Stomach (tissue), 9 donors: ENCODE results near the gene BPI. TPM values are rescaled to one million over a fixed set of nuclear protein-coding genes. Genes with fewer than 3 reads are reported as not detected.

Source experiments
- DNase-seq, 2 donors: peaks; one replicate each; pipeline versions ENCODE4 v3.0.0 to v3.0.0-alpha.2; 2013 to 2019
- H3K27ac ChIP-seq, 5 donors: fragments of 200-600 bp in 4 of 5; sonication (generic) in 4 of 5; one replicate each; pipeline ENCODE4 v1.5.1; 2013 to 2019; ENCODE audit warnings: mild to moderate bottlenecking in 1 of 5, moderate library complexity in 1 of 5
- H3K27me3 ChIP-seq, 3 donors: fragments of 200-600 bp; sonication (generic); one replicate each; pipeline ENCODE4 v1.5.1; 2017 to 2019; ENCODE audit warnings: mixed run types in 1 of 3
- H3K36me3 ChIP-seq, 4 donors: fragments of 200-600 bp; sonication (generic); 1 replicate in 3 of 4; 2 replicates in 1 of 4; pipeline ENCODE4 v1.5.1; 2016 to 2019
- H3K4me1 ChIP-seq, 4 donors: fragments of 200-600 bp; sonication (generic); one replicate each; pipeline ENCODE4 v1.5.1; 2016 to 2019
- H3K4me3 ChIP-seq, 4 donors: fragments of 200-600 bp; sonication (generic) in 3 of 4; one replicate each; pipeline ENCODE4 v1.5.1; 2016 to 2019; ENCODE audit warnings: mild to moderate bottlenecking in 1 of 4
- H3K9me3 ChIP-seq, 4 donors: fragments of 200-600 bp; sonication (generic); one replicate each; pipeline ENCODE4 v1.5.1; 2016 to 2019
- EP300 ChIP-seq: sonication (generic); formaldehyde crosslinking; IDR thresholded peaks from one replicate; pipeline ENCODE4 v1.6.1; 2017; ENCODE audit warnings: antibody characterized with exemption
- POLR2A ChIP-seq, 4 donors: fragments of 450-650 bp; IDR thresholded peaks; one replicate each; pipeline ENCODE4 v1.6.1; 2016; ENCODE audit warnings: antibody characterized with exemption in 4 of 4, control low read depth in 2 of 4, mild to moderate bottlenecking in 1 of 4, moderate library complexity in 1 of 4
- POLR2AphosphoS5 ChIP-seq, 3 donors: sonication (generic); formaldehyde crosslinking; IDR thresholded peaks; one replicate each; pipeline ENCODE4 v1.6.1; 2016; ENCODE audit warnings: antibody characterized with exemption in 3 of 3
- WGBS, 5 donors: extraction: QIAGEN DNeasy Blood & Tissue Kit in 3 of 5; methylation state at CpG; one replicate each; pipeline versions ENCODE4 v1.1.5 to v1.1.7; 2013 to 2018; 5-methylcytosine and 5-hydroxymethylcytosine counted together
- intact Hi-C: fragments of 100-400 bp; cut with DNase I; formaldehyde crosslinking; loops from one replicate; pipeline ENCODE4 v1.15.1; 2023; ENCODE audit warnings: low total_unique reads
- polyA plus RNA-seq, 3 donors: library from polyadenylated mRNA; stranded (reverse); fragments of 200-250 nt; gene quantifications; one replicate each; pipeline ENCODE4 v1.2.3, GENCODE V29; 2013
- total RNA-seq, 5 donors: library from RNA; depleted of rRNA; stranded (reverse); fragments of >200 nt; gene quantifications; one replicate each; pipeline versions ENCODE4 v1.1.0 to v1.2.3, GENCODE V29; 2014 to 2016
- TF ChIP-seq, protein P1 (sequence below), 7 experiments: fragments of 450-650 bp in 4 of 7; fragments of 200-600 bp in 3 of 7; sonication (generic) in 3 of 7; IDR thresholded peaks; one replicate each; pipeline ENCODE4 v1.5.1; 2016 to 2019; ENCODE audit warnings: antibody characterized with exemption in 7 of 7, control low read depth in 2 of 7, mild to moderate bottlenecking in 1 of 7
- donor health status: healthy with polysubstance abuse.
- donor health status: Bipolar disorder and iron deficiency.
- donor health status: healthy.

BPI gene
- total and polyA plus RNA-seq, 8 donors: 0.13 to 4.8 (median 0.86) TPM; not detected in 4

- WGBS, 5 donors: 28 to 44% (median 40%) methylated on average over 7 of the region's 7 CpGs
- Histone ChIP-seq H3K36me3 (no peaks in the 10 kb centered on the region), H3K27me3 (no peaks in the 10 kb centered on the region), H3K4me3 (no peak overlapping the region), H3K27ac (no peak overlapping the region), H3K9me3 (no peaks in the 10 kb centered on the region), H3K4me1 (no peaks in the 10 kb centered on the region)
- TF ChIP-seq POLR2A (IDR thresholded peaks at IDR 0.05): no peak
- no peak for TF ChIP-seq EP300
- TF ChIP-seq POLR2AphosphoS5 (IDR thresholded peaks at IDR 0.05): no peak
- TF ChIP-seq, protein P1, sequence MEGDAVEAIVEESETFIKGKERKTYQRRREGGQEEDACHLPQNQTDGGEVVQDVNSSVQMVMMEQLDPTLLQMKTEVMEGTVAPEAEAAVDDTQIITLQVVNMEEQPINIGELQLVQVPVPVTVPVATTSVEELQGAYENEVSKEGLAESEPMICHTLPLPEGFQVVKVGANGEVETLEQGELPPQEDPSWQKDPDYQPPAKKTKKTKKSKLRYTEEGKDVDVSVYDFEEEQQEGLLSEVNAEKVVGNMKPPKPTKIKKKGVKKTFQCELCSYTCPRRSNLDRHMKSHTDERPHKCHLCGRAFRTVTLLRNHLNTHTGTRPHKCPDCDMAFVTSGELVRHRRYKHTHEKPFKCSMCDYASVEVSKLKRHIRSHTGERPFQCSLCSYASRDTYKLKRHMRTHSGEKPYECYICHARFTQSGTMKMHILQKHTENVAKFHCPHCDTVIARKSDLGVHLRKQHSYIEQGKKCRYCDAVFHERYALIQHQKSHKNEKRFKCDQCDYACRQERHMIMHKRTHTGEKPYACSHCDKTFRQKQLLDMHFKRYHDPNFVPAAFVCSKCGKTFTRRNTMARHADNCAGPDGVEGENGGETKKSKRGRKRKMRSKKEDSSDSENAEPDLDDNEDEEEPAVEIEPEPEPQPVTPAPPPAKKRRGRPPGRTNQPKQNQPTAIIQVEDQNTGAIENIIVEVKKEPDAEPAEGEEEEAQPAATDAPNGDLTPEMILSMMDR (IDR thresholded peaks at IDR 0.05): no peak
- intact Hi-C loops: no loop called here
- peak in 1 of 2 donors; percentile 28 for DNase-seq
These were observed 49.4 kb downstream of the BPI start for GRCh38 chr20:38353316-38353715.

DNA sequence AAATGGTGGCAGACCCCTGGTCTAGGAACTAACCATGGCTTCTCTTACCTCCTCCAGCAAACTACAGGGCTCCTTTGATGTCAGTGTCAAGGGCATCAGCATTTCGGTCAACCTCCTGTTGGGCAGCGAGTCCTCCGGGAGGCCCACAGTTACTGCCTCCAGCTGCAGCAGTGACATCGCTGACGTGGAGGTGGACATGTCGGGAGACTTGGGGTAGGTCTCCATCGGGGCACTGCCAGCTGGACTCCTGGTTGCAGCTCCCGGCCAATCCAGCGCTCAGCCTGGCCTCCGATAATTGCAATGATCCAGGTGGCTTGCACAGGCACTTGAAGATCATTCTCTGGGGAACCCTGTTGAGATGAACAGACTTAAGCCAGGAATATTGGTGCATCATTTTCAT is 50.3 kb downstream of the BPI start:
- no peak overlapping the region for H3K4me3 ChIP-seq

DNA sequence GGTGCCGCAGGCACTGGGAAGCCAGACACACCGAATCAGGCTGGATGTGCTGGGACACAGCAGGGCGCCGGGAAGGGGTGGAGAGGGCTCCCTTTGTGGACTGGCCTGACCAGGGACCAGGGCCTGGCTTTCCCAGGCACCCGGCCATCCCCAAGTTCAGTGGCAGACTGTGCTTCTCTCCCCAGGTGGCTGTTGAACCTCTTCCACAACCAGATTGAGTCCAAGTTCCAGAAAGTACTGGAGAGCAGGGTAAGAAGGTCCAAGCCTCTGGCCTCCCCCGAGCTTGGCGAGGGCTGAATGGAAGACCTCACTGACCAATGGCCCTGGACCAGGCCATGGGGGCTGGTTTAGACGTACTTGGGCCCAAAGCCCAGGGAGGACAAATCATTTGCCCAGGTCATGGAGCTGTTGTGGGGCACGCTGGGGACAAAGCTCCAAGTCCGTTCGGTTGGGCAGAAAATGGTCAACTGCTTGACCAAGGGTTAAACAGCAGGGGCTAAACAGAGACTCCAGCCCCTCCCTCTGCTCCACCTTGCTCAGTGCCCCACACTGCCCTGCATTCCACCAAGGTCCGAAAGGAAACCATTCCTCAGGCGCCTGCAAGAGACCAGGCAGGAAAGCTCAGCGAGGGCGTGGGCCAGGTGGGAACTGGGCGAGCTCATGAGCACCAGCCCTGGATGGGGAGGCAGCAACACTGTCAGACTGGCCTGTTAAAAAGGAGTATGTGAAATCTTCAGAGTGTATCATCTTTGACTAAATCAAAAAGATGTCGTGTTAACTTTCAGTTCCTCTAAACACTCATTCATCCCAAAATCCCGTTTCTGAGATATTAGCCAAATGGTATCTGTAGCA is 51.4 kb downstream of the BPI start:
- 77 to 88% (median 80%) methylated on average over 15 to 18 of the region's 18 CpGs for WGBS, 5 donors
- intact Hi-C loops: no loop called here

More for the DNA sequence above, 50.3 kb downstream of the BPI start:
- intact Hi-C loops: no loop called here
- DNase-seq: no peak
- 88 to 93% (median 91%) methylated on average over 10 of the region's 10 CpGs for WGBS, 5 donors
- Histone ChIP-seq H3K4me1 (no peaks in the 10 kb centered on the region), H3K27ac (no peak overlapping the region), H3K9me3 (no peaks in the 10 kb centered on the region), H3K36me3 (no peaks in the 10 kb centered on the region), H3K27me3 (no peaks in the 10 kb centered on the region)
- TF ChIP-seq POLR2A (IDR thresholded peaks at IDR 0.05) (no peak), POLR2AphosphoS5 (IDR thresholded peaks at IDR 0.05) (no peak), EP300 (no peak)
- TF ChIP-seq, protein P1 (IDR thresholded peaks at IDR 0.05): no peak

GRCh38 chr20:38357653-38358207 is 53.8 kb downstream of the BPI start:
- intact Hi-C loops: no loop called here

More for the DNA sequence above, 51.4 kb downstream of the BPI start:
- Histone ChIP-seq H3K9me3 (no peaks in the 10 kb centered on the region), H3K4me3 (no peak overlapping the region), H3K36me3 (no peaks in the 10 kb centered on the region), H3K4me1 (no peaks in the 10 kb centered on the region), H3K27me3 (no peaks in the 10 kb centered on the region), H3K27ac (no peak overlapping the region)
- TF ChIP-seq POLR2AphosphoS5 (IDR thresholded peaks at IDR 0.05): no peak
- TF ChIP-seq POLR2A (IDR thresholded peaks at IDR 0.05): no peak
- TF ChIP-seq, protein P1 (IDR thresholded peaks at IDR 0.05): no peak
- TF ChIP-seq EP300: no peak
- no peak for DNase-seq

More at GRCh38 chr20:38357653-38358207, 53.8 kb downstream of the BPI start:
- Histone ChIP-seq H3K4me1 (no peaks in the 10 kb centered on the region), H3K36me3 (no peaks in the 10 kb centered on the region), H3K27me3 (no peaks in the 10 kb centered on the region), H3K9me3 (no peaks in the 10 kb centered on the region), H3K4me3 (no peak overlapping the region), H3K27ac (no peak overlapping the region)
- DNase-seq: no peak
- WGBS, 5 donors: 71 to 82% (median 79%) methylated on average over 7 of the region's 7 CpGs
- TF ChIP-seq EP300: no peak
- TF ChIP-seq POLR2A (IDR thresholded peaks at IDR 0.05): no peak
- TF ChIP-seq, protein P1 (IDR thresholded peaks at IDR 0.05): no peak
- TF ChIP-seq POLR2AphosphoS5 (IDR thresholded peaks at IDR 0.05): no peak
